ENCODE results near the gene ISY1.

Gene ISY1

GRCh38 chr3:129085165-129085715 lies 75.6 kb downstream of the ISY1 start:
- DNase-seq, result no peak

DNA sequence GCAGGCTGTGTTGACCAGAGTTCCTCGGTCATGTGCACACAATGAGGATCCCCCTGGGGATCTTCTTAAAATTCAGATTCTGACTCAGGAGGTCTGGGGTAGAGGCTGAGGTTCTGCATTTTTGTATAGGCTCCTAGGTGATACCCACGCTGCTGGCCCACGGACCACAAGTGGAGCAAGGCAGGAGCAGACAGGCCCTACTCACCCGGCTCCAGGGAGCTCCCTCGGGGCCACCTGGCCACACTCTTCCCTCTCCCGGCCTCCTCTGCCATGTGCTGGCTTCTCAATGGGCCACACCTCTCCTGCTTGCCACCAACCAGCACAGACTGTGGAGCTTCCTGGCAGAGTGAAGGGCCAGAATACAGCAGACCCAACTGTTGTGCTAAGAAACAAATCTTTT lies 76.4 kb downstream of the ISY1 start:
- no peak for DNase-seq

- DNase-seq, result no peak
Measured at GRCh38 chr3:129082026-129082425, 78.8 kb downstream of the ISY1 start.

DNA sequence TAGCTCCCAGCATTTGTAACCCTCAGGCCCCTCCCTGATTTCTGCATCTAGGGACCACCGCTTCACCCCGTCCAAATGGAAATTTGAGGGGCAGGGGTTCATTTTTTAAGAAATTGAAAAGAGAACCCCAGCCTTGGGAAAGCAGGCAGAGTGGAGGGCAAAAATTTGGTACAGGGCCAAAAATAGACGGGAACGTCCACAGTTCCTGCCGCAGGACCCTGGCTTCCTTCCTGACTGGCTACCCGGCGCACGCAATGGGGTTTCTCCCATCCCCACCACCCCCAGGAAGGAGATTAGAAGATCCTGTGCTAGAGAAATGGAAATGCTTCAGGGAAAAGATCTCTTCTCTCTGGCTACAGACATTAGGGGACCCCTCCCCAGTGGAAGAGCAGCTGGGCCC lies 79.4 kb downstream of the ISY1 start:
- no peak for DNase-seq

GRCh38 chr3:129078510-129078909 lies 82.4 kb downstream of the ISY1 start:
- DNase-seq, result no peak

All from DMS79 (cell line).